ENCODE results near the gene SESN3. TPM values are rescaled to one million over a fixed set of nuclear protein-coding genes. Genes with fewer than 3 reads are reported as not detected.

Gene SESN3
- total RNA-seq, 1 donor from 2014 or later = 4.7 TPM

GRCh38 chr11:95247127-95247684 is 16.2 kb upstream of the SESN3 start:
- no peaks in the 10 kb centered on the region for H3K27me3 ChIP-seq (ENCODE audit: control insufficient read depth, insufficient read depth, low read length)

GRCh38 chr11:95245581-95245980 is 14.6 kb upstream of the SESN3 start:
- Histone ChIP-seq H3K27me3 (ENCODE audit: control insufficient read depth, insufficient read depth, low read length) (no peaks in the 10 kb centered on the region), H3K4me3 (ENCODE audit: low read depth, low read length) (no peak overlapping the region), H3K36me3 (ENCODE audit: control insufficient read depth, insufficient read depth, low read length) (no peaks in the 10 kb centered on the region)
- TF ChIP-seq CTCF (IDR thresholded peaks at IDR 0.05; ENCODE audit: insufficient read depth, low read length, poor library complexity, severe bottlenecking) = no peak
- DNase-seq (ENCODE audit: low read depth) = no peak

More at GRCh38 chr11:95247127-95247684, 16.2 kb upstream of the SESN3 start:
- Histone ChIP-seq H3K36me3 (ENCODE audit: control insufficient read depth, insufficient read depth, low read length) (no peaks in the 10 kb centered on the region), H3K4me3 (ENCODE audit: low read depth, low read length) (no peak overlapping the region)
- no peak for DNase-seq (ENCODE audit: low read depth)
- TF ChIP-seq CTCF (IDR thresholded peaks at IDR 0.05; ENCODE audit: insufficient read depth, low read length, poor library complexity, severe bottlenecking) = no peak

- Histone ChIP-seq H3K4me3 (ENCODE audit: low read depth, low read length) (no peak overlapping the region), H3K36me3 (ENCODE audit: control insufficient read depth, insufficient read depth, low read length) (no peaks in the 10 kb centered on the region), H3K27me3 (ENCODE audit: control insufficient read depth, insufficient read depth, low read length) (no peaks in the 10 kb centered on the region)
- peak; percentile 52 for DNase-seq (ENCODE audit: low read depth)
- TF ChIP-seq CTCF (IDR thresholded peaks at IDR 0.05; ENCODE audit: insufficient read depth, low read length, poor library complexity, severe bottlenecking) = no peak
Measured at GRCh38 chr11:95245038-95245437, 14.0 kb upstream of the SESN3 start.

- no peak for TF ChIP-seq CTCF (IDR thresholded peaks at IDR 0.05; ENCODE audit: insufficient read depth, low read length, poor library complexity, severe bottlenecking)
- Histone ChIP-seq H3K27me3 (ENCODE audit: control insufficient read depth, insufficient read depth, low read length) (no peaks in the 10 kb centered on the region), H3K36me3 (ENCODE audit: control insufficient read depth, insufficient read depth, low read length) (no peaks in the 10 kb centered on the region), H3K4me3 (ENCODE audit: low read depth, low read length) (no peak overlapping the region)
- no peak for DNase-seq (ENCODE audit: low read depth)
Measured at GRCh38 chr11:95243673-95244072, 12.7 kb upstream of the SESN3 start.

GRCh38 chr11:95242845-95243605 is 12.0 kb upstream of the SESN3 start:
- DNase-seq (ENCODE audit: low read depth) = no peak

More at GRCh38 chr11:95242845-95243605, 12.0 kb upstream of the SESN3 start:
- TF ChIP-seq CTCF (IDR thresholded peaks at IDR 0.05; ENCODE audit: insufficient read depth, low read length, poor library complexity, severe bottlenecking) = no peak
- Histone ChIP-seq H3K4me3 (ENCODE audit: low read depth, low read length) (no peak overlapping the region), H3K36me3 (ENCODE audit: control insufficient read depth, insufficient read depth, low read length) (no peaks in the 10 kb centered on the region), H3K27me3 (ENCODE audit: control insufficient read depth, insufficient read depth, low read length) (no peaks in the 10 kb centered on the region)
